PC-3 (cell line): ENCODE data around the gene STK31.

Source experiments
- EZH2 ChIP-seq: fragments of 300-600 bp; sonication (generic); IDR thresholded peaks from one replicate; pipeline ENCODE4 v1.6.1; 2017; ENCODE audit warnings: antibody characterized with exemption, mild to moderate bottlenecking, low read length; ENCODE audit not compliant: unreplicated experiment
- TF ChIP-seq, protein P1 (sequence below): fragments of 300-600 bp; sonication (generic); conservative IDR thresholded peaks from 2 replicates; pipeline ENCODE4 v1.5.1; 2017; ENCODE audit warnings: antibody characterized with exemption, low read depth, mild to moderate bottlenecking, low read length

DNA sequence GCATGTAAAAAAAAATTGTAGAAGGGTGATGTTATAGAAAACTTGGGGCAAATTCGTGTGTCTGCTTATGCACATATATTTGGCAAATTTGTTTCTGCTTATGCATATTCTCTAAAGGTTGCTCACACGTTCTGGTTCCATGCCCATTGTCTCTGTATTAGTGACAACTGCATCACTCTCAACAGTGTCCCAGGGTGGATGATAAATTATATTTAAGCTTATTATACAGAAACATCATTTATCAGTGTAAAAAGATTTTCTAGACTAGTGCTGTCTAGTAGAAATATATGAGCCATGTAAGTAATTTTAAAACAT, 4.1 kb downstream of the STK31 start:
- TF ChIP-seq, protein P1, sequence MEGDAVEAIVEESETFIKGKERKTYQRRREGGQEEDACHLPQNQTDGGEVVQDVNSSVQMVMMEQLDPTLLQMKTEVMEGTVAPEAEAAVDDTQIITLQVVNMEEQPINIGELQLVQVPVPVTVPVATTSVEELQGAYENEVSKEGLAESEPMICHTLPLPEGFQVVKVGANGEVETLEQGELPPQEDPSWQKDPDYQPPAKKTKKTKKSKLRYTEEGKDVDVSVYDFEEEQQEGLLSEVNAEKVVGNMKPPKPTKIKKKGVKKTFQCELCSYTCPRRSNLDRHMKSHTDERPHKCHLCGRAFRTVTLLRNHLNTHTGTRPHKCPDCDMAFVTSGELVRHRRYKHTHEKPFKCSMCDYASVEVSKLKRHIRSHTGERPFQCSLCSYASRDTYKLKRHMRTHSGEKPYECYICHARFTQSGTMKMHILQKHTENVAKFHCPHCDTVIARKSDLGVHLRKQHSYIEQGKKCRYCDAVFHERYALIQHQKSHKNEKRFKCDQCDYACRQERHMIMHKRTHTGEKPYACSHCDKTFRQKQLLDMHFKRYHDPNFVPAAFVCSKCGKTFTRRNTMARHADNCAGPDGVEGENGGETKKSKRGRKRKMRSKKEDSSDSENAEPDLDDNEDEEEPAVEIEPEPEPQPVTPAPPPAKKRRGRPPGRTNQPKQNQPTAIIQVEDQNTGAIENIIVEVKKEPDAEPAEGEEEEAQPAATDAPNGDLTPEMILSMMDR, result no peak
- no peak for TF ChIP-seq EZH2
